ENCODE measurements around the gene ST7. TPM values are rescaled to one million over a fixed set of nuclear protein-coding genes. Genes with fewer than 3 reads are reported as not detected.

Gene ST7
- total RNA-seq, 1 experiment from 2014 or later = 19.6 TPM

GRCh38 chr7:117218700-117219099 is 265.4 kb downstream of the ST7 start:
- no peaks in the 10 kb centered on the region; the same call in 1 of the 2 replicates for H3K4me1 ChIP-seq (ENCODE audit: control insufficient read depth, insufficient read depth, low read length)
- no TSS peak for BruUV-seq (replicated peaks)
- H3K36me3 ChIP-seq (ENCODE audit: control insufficient read depth, insufficient read depth, low read length) = no peaks in the 10 kb centered on the region
- H3K4me3 ChIP-seq (ENCODE audit: low read depth in 2 of 2, low read length in 2 of 2) = no peak overlapping the region
- H3K27me3 ChIP-seq (ENCODE audit: control insufficient read depth, insufficient read depth, low read length) = no peaks in the 10 kb centered on the region
- no peak overlapping the region for H3K27ac ChIP-seq (ENCODE audit: low read length)
- intact Hi-C loops (cut with micrococcal nuclease; ENCODE audit: unreplicated experiment) = no loop called here
- CTCF ChIA-PET = no interaction called here
- ATAC-seq = no peak
- no peaks in the 10 kb centered on the region for H3K9me3 ChIP-seq (ENCODE audit: control insufficient read depth, insufficient read depth, low read depth, low read length)
- POLR2A ChIA-PET = no interaction called here
- TF ChIP-seq SIN3A (IDR thresholded peaks at IDR 0.05; ENCODE audit: borderline replicate concordance, insufficient read depth, low read depth, low read length) (no peak), TCF7L2 (IDR thresholded peaks at IDR 0.05; ENCODE audit: low read depth, low read length) (no peak), POLR2AphosphoS5 (IDR thresholded peaks at IDR 0.05; ENCODE audit: low read depth, low read length) (no peak)
- TF ChIP-seq, protein P1, sequence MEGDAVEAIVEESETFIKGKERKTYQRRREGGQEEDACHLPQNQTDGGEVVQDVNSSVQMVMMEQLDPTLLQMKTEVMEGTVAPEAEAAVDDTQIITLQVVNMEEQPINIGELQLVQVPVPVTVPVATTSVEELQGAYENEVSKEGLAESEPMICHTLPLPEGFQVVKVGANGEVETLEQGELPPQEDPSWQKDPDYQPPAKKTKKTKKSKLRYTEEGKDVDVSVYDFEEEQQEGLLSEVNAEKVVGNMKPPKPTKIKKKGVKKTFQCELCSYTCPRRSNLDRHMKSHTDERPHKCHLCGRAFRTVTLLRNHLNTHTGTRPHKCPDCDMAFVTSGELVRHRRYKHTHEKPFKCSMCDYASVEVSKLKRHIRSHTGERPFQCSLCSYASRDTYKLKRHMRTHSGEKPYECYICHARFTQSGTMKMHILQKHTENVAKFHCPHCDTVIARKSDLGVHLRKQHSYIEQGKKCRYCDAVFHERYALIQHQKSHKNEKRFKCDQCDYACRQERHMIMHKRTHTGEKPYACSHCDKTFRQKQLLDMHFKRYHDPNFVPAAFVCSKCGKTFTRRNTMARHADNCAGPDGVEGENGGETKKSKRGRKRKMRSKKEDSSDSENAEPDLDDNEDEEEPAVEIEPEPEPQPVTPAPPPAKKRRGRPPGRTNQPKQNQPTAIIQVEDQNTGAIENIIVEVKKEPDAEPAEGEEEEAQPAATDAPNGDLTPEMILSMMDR (IDR thresholded peaks at IDR 0.05) = no peak
- TF ChIP-seq, protein P2, sequence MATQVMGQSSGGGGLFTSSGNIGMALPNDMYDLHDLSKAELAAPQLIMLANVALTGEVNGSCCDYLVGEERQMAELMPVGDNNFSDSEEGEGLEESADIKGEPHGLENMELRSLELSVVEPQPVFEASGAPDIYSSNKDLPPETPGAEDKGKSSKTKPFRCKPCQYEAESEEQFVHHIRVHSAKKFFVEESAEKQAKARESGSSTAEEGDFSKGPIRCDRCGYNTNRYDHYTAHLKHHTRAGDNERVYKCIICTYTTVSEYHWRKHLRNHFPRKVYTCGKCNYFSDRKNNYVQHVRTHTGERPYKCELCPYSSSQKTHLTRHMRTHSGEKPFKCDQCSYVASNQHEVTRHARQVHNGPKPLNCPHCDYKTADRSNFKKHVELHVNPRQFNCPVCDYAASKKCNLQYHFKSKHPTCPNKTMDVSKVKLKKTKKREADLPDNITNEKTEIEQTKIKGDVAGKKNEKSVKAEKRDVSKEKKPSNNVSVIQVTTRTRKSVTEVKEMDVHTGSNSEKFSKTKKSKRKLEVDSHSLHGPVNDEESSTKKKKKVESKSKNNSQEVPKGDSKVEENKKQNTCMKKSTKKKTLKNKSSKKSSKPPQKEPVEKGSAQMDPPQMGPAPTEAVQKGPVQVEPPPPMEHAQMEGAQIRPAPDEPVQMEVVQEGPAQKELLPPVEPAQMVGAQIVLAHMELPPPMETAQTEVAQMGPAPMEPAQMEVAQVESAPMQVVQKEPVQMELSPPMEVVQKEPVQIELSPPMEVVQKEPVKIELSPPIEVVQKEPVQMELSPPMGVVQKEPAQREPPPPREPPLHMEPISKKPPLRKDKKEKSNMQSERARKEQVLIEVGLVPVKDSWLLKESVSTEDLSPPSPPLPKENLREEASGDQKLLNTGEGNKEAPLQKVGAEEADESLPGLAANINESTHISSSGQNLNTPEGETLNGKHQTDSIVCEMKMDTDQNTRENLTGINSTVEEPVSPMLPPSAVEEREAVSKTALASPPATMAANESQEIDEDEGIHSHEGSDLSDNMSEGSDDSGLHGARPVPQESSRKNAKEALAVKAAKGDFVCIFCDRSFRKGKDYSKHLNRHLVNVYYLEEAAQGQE (IDR thresholded peaks at IDR 0.05; ENCODE audit: insufficient read depth in 1 of 2, low read depth in 2 of 2, low read length in 1 of 2) = no peak
- no peak for DNase-seq (ENCODE audit: low read depth, low spot score)
- in situ Hi-C loops (cut with HindIII; ENCODE audit: low pct_unique_long_range_greater_than_20kb, low sequenced_read_pairs) = no loop called here

- in situ Hi-C loops (cut with HindIII; ENCODE audit: low pct_unique_long_range_greater_than_20kb, low sequenced_read_pairs) (no loop called here), intact Hi-C loops (cut with micrococcal nuclease; ENCODE audit: unreplicated experiment) (no loop called here)
- Histone ChIP-seq H3K9me3 (ENCODE audit: control insufficient read depth, insufficient read depth, low read depth, low read length) (no peaks in the 10 kb centered on the region), H3K36me3 (ENCODE audit: control insufficient read depth, insufficient read depth, low read length) (no peaks in the 10 kb centered on the region), H3K27me3 (ENCODE audit: control insufficient read depth, insufficient read depth, low read length) (no peaks in the 10 kb centered on the region), H3K4me3 (ENCODE audit: low read depth in 2 of 2, low read length in 2 of 2) (no peak overlapping the region), H3K4me1 (ENCODE audit: control insufficient read depth, insufficient read depth, low read length) (no peaks in the 10 kb centered on the region; the same call in 1 of the 2 replicates), H3K27ac (ENCODE audit: low read length) (no peak overlapping the region)
- POLR2A ChIA-PET = no interaction called here
- no peak for TF ChIP-seq SIN3A (IDR thresholded peaks at IDR 0.05; ENCODE audit: borderline replicate concordance, insufficient read depth, low read depth, low read length)
- no peak for TF ChIP-seq POLR2AphosphoS5 (IDR thresholded peaks at IDR 0.05; ENCODE audit: low read depth, low read length)
- TF ChIP-seq, protein P2 (IDR thresholded peaks at IDR 0.05; ENCODE audit: insufficient read depth in 1 of 2, low read depth in 2 of 2, low read length in 1 of 2) = no peak
- TF ChIP-seq, protein P1 (IDR thresholded peaks at IDR 0.05) = no peak
- TF ChIP-seq TCF7L2 (IDR thresholded peaks at IDR 0.05; ENCODE audit: low read depth, low read length) = no peak
- no peak for ATAC-seq
- no peak for DNase-seq (ENCODE audit: low read depth, low spot score)
- CTCF ChIA-PET = no interaction called here
- BruUV-seq (replicated peaks) = no TSS peak
Measured at GRCh38 chr7:117219485-117219884, 266.2 kb downstream of the ST7 start.

All from Panc1 (cell line).